NCI-H748 (cell line): ENCODE data around the gene PSTPIP2.
A peak's percentile ranks its signal among the peaks of the same experiment; 100 is the strongest.
"Not testable (repeated sequence)": the region's sequence is repeated elsewhere in the genome, so short reads cannot be mapped to it uniquely, and the experiment has no call there.

Experiments used
- DNase-seq: peaks from one replicate; lab custom pipeline; 2025; ENCODE audit not compliant: unreplicated experiment; lab: John Stamatoyannopoulos, UW

Gene PSTPIP2

DNA sequence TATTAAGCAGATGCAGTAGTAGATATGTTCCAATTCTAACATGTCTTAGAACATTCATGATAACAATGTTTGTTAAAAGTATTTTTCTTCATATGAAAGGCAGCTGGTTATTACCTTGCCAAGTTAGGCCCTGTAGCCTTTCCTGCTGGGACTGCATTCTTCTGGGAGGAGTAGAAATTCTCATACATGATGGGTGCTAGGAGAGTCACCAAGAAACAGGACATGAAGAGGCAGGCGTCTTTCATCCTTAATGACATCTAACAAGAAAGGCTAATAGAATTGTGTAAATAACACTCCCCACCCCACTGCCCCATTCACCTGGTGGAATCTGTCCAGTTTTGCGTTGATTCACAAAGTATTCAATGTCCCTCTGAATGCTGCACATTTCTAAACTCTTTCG, 80.3 kb downstream of the PSTPIP2 start:
- DNase-seq = no peak

DNA sequence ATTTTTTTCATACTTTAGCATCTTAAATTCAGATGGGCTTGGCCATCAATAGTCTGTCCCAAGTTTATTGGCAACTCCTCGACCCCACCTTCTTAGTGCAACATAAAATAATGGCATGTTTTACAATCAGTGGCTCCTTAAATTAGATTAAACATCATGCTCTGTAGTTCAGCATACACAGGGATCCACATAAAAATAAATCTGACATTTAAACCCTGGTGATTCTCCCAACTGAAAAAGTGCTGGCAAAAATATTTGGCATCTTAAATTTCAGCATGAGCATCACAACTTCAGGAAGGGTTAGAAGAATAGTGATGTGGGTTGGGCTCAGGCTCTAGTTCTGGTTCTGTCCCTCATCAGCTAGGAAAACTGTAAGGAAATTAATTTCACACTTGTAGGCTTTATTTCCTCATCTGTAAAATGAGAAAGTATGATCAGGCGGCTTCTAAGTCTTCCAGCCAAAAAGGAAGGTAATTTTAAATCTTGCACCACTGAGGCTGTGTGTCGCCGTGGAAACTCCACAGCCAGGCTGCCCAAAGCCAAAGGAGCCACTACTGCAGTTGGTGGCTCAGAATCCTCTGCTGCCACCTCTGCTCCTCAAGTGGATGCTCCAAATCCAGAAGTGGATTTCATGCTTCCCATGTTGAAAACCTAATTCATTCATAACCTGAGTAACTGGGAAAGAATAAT, 87.4 kb downstream of the PSTPIP2 start:
- DNase-seq = no peak

GRCh38 chr18:45981821-45982220, 90.2 kb downstream of the PSTPIP2 start:
- no peak for DNase-seq

DNA sequence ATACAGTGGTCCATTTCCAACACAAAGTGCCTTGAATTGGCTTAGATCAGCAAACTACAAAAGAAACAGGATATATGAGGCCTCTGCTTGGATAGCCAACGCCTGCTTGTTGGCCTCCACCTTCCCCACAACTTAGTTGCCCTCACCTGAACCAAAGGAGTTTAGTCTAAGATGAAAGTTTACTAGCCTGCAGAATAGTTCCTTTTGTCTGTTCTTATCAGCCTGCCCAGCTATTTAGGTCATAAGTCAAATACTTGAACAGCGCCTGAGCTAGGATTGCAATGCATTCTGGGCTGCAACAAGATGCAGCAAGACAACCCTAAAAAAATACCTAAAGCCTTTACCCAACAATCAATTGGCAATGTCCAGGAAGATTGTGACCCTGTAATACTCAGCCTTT, 91.8 kb downstream of the PSTPIP2 start:
- no peak for DNase-seq

DNA sequence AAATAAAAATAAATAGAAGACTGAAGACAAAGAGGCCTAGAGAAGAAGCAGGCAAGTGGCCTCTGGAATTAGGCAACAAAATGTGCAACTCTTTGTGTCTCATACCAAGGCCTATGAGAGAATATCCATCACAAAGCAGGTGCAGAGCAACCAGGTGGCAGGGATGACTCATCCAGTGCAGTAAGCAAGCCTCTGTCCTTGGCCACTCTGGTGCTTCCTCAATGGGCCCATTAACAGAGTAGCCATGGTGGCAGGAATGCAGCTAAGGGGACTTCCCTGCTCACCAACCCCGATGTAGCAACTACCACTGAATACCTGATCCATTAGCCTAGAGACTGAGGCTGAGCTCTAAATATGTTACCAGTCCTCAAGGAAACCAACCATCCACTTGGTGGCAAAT, 94.0 kb downstream of the PSTPIP2 start:
- no peak for DNase-seq

DNA sequence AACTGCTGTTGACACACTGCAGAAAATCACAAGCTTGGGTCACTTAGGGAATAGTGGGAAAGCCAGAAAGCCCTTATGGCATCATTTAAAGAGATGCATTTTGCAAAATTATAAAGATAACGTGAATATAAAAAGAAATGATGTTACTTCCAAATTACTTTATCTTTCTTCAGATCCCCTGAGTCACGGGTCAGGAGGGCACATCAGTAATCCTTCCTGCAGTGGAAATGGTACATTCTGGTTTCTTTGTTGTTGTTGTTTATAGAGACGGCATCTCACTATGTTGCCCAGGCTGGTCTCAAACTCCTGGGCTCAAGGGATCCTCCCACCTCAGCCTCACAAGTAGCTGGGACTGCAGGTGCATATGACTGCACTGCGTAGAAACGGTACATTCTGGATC, 95.1 kb downstream of the PSTPIP2 start:
- no peak for DNase-seq

- DNase-seq = no peak
Observed at GRCh38 chr18:45976566-45976965, 95.5 kb downstream of the PSTPIP2 start.

GRCh38 chr18:45974088-45974536, 97.9 kb downstream of the PSTPIP2 start:
- peak; percentile 84 for DNase-seq

GRCh38 chr18:45967007-45967706, 104.9 kb downstream of the PSTPIP2 start, which contains the start of gene EPG5:
Gene EPG5 (minus strand): TSS chr18:45967329. CDS start chr18:45967239, 90 bp downstream.
- DNase-seq = peak; percentile 98

GRCh38 chr18:45964913-45965312, 107.1 kb downstream of the PSTPIP2 start:
- DNase-seq = not testable (repeated sequence)

GRCh38 chr18:45962866-45963265, 109.2 kb downstream of the PSTPIP2 start:
- DNase-seq = no peak

DNA sequence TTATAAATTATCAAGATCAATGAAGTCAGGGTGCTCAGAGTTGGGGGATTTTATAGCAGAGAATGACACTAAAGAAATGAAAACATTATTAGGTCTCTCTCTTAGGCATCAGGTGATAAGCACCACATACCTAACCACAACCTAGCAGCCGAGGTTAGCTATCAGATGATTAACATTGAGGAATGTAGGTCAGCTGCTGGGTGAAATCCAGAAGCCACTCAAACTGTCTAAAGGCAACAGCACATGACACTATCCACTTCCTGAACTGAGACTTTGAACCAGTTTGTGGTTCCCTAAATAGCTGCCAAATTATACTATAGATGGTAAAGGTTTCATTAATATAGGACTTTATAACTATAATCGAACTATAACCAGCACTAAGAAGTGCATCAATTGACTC, 109.6 kb downstream of the PSTPIP2 start:
- DNase-seq = no peak

DNA sequence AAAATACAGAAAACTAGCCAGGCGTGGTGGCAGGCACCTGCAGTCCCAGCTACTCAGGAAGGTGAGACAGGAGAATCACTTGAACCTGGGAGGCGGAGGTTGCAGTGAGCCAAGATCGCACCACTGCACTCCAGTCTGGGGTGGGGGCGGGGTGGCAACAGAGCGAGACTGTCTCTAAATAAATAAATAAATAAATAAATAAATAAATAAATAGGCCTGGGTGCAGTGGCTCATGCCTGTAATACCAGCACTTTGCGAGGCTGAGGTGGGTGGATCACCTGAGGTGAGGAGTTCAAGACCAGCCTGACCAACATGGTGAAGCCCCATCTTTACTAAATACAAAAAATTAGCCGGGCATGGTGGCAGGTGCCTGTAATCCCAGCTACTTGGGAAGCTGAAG, 112.6 kb downstream of the PSTPIP2 start:
- DNase-seq = not testable (repeated sequence)

DNA sequence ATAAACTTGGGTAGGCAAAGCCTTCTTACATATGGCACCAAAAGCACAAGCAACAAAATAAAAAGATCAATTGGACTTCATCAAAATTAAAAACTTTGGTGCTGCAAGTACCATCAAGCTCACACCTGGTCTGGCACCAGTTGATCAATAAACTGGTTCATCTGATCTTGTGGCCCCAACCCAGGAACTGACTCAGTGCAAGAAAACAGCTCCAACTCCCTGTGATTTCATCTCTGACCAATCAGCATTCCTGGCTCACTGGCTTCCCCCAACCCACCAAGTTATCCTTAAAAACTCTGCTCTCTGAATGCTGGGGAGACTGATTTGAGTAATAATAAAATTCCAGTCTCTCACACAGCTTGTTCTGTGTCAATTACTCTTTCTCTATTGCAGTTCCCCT, 113.3 kb downstream of the PSTPIP2 start:
- no peak for DNase-seq

DNA sequence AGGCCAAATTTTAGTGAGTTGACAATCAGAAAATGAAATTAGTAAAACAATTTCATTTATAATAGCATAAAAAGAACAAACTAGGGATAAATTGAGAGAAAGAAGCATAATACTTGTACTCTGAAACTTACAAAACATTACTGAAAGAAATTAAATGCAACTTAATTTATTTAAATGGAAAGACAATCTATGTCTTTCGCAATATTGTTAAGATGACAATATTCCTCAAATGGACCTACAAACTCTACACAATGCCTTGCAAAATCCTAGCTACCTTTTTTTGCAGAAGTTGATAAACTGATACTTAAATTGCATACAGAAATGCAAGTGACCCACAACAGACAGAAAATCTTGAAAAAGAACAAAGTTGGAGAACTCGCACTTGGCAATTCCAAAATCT, 114.0 kb downstream of the PSTPIP2 start:
- DNase-seq = no peak

DNA sequence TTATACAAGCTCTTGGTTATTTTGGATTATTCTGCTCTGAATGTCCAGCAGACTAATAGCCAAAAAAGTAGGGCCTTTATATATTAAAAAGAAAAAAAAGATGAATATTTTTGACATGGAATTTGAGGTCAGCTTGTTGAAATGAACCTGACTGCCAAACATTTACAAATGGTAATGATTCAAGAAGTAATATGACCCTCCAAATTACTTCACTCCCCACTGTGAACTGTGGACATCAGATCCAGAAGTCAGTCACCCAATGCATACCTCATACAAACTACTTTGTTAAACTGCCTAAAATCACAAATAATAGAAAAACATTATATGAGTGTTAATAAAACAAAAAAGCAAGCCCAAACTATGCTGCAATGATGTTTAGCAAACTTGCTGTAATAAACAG, 115.0 kb downstream of the PSTPIP2 start:
- DNase-seq = no peak

- no peak for DNase-seq
Observed at GRCh38 chr18:45954070-45954934, 117.8 kb downstream of the PSTPIP2 start.

DNA sequence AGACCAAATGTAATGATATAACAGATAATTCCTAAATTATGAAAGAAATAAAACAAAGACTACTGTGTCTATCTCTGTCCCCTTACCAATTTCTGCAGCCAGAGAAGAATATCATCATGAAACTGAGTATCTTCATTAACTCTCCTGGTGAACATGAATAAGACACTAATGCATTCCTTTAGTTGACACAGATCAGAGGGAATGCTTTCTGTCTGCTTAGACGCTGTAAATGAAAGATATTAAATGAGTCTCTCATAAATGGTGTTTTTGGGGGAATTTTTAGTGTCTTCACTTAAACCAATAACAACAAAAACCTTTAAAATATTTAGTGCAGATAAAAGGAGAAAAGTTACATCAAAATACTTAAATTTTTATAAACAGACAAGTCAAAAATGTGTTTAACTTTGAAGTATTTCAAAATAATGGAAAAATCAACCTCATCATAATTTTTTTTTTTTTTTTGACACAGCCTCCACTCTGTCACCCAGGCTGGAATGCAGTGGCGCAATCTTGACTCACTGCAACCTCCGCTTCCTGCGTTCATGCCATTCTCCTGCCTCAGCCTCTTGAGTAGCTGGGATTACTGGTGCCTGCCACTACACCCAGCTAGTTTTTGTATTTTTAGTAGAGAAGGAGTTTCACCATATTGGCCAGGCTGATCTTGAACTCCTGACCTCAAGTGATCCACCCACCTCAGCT, 120.9 kb downstream of the PSTPIP2 start:
- DNase-seq = no peak

DNA sequence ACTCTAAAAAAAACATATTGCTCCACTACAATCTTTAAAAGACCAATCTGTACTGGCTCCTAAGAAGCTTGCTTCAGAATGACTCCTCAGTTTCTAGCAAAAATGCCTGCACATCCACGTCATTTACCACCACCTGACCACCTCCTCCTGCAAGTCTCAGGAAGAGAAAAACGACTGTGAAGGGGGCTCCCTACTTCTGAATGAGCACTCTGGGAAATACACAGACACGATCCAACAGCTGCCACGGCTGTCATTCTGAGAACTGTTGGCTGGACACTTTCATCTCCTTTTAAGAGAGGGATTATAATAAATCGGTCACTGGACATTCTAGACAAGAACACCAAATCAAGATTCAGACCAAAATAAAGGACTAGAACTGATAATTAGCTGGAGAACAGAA, 126.4 kb downstream of the PSTPIP2 start:
- DNase-seq = no peak

GRCh38 chr18:45940724-45941123, 131.3 kb downstream of the PSTPIP2 start:
- DNase-seq = no peak

DNA sequence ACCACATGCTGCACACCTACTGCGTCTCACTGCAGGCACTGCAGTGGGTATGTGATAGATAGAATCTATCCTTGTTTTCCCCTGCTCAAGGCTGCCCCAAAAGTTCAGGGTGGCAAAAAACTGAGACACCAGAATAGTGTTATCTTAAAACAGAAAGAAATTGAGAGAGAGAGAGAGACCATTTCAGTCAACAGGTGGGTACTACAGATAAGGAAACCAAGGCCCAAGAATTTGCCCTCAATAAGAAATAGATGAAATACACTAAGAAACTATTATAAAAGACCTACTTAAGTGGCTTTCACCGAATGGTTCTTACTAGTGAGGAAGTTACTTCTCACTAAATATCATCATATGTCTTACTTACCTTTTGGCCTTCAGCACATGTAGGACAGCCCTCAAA, 132.8 kb downstream of the PSTPIP2 start:
- no peak for DNase-seq
